SH-SY5Y (cell line): ENCODE results near the gene PDS5A.

Experiments used
- GATA2 ChIP-seq: IDR thresholded peaks from 2 replicates; pipeline ENCODE4 v1.6.1; 2011; ENCODE audit warnings: mild to moderate bottlenecking, low read depth, low read length
- GATA3 ChIP-seq: IDR thresholded peaks from 2 replicates; pipeline ENCODE4 v1.6.1; 2011; ENCODE audit warnings: low read depth, mild to moderate bottlenecking, low read length, moderate library complexity

Gene PDS5A

DNA sequence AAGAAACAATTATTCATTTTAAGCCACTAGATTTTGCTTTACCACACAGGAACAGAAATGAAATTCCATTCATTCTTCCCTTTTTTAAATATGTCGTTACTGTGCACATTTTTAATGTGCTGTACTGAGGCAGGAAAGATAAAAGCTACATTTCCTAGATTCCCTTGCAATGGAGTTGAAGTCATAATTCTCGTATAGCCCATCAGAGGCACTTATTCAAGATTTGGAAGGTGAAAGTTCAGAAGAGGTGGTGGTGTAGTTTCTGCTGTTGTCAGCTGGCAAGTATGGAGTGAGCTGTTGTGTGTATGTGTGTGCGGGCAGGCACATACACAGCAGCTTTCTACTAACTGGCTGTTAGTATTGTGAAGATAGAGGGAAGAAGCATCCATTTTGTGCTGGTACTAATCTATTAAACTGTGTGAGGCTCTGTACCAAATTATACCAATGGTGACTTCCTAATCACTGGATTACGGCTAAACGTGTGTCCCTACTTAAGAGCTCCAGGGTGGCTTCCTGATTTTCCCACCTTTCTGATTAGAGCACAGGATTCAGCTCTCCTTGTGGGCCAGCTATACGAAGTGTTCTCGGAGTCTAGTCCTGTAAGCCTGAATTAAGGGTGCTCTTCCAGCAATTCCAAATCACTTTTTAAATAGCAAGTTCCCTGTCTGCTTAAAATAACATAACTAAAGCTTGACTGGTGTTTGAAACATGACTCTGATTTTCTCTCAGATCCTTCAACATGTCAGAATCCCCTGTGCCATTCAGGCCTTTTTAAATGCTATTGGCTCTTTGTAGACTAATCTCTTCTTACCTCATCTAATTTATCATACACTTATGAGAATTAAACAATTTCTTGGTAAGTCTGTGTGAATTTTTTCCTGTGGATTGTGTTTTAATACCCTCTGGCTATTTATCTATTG lies 43.8 kb downstream of the PDS5A start:
- no peak for TF ChIP-seq GATA3
- no peak for TF ChIP-seq GATA2

DNA sequence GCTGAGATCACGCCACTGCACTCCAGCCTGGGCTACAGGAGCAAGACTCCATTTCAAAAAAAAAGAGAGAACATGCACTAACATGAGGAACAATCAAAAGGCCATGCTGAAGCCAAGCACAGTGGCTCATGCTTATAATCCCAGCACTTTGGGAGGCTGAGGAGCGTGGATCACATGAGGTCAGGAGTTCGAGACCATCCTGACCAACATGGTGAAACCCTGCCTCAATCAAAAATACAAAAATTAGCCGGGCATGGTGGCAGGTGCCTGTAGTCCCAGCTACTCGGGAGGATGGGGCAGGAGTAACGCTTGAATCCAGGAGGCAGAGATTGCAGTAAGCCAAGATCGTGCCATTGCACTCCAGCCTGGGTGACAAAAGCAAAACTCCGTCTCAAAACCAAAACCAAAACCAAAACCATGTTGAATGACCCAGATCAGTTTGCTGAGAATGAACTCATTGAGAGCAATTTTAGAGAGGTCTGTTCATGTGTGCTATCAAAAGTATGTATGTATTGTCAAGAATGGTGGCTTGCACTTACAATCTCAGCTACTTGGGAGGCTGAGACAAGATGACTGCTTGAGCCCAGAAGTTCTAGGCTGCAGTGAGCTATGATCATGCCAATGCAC lies 44.8 kb downstream of the PDS5A start:
- TF ChIP-seq GATA2: no peak

DNA sequence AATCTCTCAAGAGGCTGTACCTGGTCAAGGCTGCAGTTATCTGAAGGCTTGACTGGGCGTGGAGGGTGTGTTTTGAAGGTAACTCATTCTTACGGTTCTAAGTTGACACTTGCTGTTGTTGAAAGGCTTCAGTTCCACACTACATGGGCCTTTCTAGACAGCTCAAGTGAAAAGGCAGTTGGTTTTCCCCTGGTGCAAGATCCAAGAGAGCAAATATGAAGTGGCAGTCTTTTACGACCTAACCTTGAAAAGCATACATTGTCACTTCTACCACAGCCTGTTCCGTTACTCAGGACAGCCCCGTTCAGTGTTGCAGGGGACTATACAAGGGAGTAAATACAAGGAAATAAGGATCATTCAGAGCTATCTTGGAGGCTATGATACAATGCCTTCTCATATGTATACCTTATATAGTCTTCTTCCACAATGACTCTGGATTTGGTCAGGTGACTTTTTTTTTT lies 46.2 kb downstream of the PDS5A start:
- TF ChIP-seq GATA3: no peak
- no peak for TF ChIP-seq GATA2

DNA sequence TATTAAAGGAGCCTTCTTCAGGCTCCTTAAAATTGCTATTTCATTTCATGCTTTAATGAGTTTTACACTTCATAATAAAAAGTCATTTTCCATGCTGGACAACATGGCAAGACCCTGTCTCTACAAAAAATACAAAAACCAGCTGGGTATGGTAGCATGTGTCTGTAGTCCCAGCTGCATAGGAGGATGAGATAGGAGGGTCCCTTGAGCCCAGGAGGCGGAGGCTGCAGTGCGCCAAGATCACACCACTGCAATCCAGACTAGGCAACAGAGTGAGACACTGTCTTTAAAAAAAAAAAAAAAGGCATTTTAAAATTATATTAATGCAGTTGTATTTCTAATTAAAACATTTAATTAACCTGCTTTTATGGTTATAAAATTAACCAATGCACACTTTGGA lies 49.2 kb downstream of the PDS5A start:
- TF ChIP-seq GATA2 (no peak), GATA3 (no peak)

- TF ChIP-seq GATA3: no peak
- TF ChIP-seq GATA2: no peak
Measured at GRCh38 chr4:39924014-39924413, 53.7 kb downstream of the PDS5A start.

- TF ChIP-seq GATA2 (no peak), GATA3 (no peak)
Measured at GRCh38 chr4:39922399-39922798, 55.3 kb downstream of the PDS5A start.

GRCh38 chr4:39913471-39913870 lies 64.2 kb downstream of the PDS5A start:
- TF ChIP-seq GATA2: no peak

DNA sequence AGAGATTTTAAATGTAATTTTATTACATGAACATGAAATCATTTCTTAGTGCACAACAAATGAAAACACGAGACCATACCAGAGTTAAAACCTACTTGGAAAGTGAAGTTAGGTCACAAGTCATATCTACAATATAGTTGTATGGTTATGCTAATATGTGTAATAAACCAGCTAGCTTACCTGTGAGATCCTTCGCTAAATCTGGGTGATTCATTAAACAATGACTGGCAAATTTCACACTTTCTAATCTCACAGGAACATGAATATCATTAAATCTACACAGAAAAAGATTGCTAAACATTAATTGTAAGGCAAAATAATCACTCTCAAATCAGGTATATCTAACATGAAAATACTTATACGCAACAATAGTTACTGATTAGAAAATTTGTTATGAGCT lies 67.6 kb downstream of the PDS5A start:
- TF ChIP-seq GATA3: no peak
- TF ChIP-seq GATA2: no peak

DNA sequence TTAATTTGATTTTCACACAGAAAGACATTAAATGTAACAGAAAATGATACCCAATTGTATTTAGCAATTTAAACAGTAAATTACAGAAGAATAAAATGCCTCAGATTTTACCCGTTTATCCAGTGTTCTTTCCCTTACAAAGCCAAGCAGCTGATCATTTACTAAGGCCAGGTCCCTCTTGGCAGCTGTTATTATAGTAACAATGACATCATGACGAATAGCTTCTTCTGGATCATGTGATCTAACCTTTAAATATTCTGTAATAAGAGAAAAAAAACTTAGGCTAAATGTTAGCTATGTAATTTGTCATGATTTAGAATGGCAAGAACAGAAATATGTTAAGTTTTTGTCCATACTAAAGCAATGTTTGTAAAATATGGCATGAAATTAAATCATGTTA lies 69.4 kb downstream of the PDS5A start:
- TF ChIP-seq GATA3: no peak
- TF ChIP-seq GATA2: no peak

DNA sequence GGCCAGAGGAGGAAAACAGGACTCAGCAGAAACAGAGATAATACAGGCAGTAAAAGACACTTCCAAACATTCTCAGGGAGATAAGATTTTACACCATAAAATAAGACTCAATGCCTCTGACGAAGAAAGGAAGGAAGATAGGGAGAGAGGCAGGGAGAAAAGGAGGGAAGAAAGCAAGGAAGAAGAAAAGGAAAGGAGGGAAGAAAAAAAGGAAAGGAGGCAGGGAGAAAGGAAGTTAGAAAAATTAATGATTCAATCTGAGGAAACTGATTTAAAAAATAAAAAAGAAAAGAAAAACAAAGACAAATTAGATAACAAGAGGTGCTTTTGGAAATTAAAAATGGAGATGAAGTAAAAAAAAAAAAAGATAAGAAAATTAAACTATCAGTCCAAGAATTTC lies 72.1 kb downstream of the PDS5A start:
- TF ChIP-seq GATA3 (no peak), GATA2 (no peak)

- TF ChIP-seq GATA2: no peak
- TF ChIP-seq GATA3: no peak
Measured at GRCh38 chr4:39900966-39901365, 76.7 kb downstream of the PDS5A start.

GRCh38 chr4:39899291-39899690 lies 78.4 kb downstream of the PDS5A start:
- TF ChIP-seq GATA2 (no peak), GATA3 (no peak)

- TF ChIP-seq GATA2 (no peak), GATA3 (no peak)
Measured at GRCh38 chr4:39898015-39898414, 79.7 kb downstream of the PDS5A start.

DNA sequence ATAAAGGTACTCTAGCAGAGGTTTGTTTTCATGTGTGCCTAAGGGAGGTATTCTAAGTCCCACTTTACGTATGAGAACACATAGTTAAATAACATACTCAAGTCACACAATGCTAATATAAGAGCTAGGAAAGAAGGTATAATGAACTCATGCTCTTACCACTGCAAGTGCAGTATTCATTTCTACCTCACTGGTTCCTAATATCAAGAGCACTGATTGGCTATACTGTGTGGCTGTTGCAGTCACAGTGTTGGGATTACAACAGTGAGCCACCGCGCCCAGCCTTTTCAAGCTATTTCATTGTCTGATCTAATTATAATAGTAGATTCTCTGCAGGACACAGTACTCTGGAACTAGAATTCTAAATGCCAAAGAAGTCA lies 84.0 kb downstream of the PDS5A start:
- TF ChIP-seq GATA3 (no peak), GATA2 (no peak)

DNA sequence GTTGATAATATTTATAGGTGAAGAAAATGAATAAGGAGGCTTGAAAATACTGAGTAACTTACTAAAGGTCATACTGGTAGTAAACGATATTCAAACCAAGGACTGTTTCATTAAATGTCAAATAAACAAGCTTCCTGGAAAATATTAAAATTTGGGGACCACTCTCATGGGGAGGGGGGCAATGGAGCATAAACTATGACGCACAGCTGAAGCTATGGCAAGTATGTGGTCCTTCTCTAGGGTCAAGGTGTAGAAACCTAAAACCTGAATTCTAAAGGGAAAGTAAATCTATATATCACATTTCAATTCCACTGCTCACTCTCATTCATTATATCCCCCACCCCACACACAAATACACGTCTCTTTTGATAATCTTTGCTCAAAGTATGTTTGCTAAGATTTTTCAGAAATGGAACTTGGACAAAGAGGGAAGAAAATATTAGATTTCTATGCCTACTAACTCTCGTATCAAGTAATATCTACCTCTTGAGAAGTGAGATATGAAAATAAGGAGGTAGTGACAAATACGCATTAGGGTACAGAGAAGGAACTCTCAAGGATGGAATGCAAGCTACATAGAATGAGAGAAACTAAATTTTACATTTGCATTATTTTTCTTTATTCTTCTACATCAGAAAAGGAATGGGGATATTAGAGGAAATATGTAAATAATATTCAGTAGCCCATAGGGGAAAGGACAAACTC lies 84.6 kb downstream of the PDS5A start:
- no peak for TF ChIP-seq GATA2
- no peak for TF ChIP-seq GATA3

- TF ChIP-seq GATA2: no peak
- no peak for TF ChIP-seq GATA3
Measured at GRCh38 chr4:39889226-39889625, 88.5 kb downstream of the PDS5A start.
